GM18858 (cell line): ENCODE data around the gene LRRC1.
A peak's percentile ranks its signal among the peaks of the same experiment; 100 is the strongest.

ENCODE experiments used
- ATAC-seq: cut with Tn5 transposase; IDR thresholded peaks from one replicate; pipeline ENCODE4 v1.9.1; 2021; ENCODE audit not compliant: unreplicated experiment

LRRC1 gene

DNA sequence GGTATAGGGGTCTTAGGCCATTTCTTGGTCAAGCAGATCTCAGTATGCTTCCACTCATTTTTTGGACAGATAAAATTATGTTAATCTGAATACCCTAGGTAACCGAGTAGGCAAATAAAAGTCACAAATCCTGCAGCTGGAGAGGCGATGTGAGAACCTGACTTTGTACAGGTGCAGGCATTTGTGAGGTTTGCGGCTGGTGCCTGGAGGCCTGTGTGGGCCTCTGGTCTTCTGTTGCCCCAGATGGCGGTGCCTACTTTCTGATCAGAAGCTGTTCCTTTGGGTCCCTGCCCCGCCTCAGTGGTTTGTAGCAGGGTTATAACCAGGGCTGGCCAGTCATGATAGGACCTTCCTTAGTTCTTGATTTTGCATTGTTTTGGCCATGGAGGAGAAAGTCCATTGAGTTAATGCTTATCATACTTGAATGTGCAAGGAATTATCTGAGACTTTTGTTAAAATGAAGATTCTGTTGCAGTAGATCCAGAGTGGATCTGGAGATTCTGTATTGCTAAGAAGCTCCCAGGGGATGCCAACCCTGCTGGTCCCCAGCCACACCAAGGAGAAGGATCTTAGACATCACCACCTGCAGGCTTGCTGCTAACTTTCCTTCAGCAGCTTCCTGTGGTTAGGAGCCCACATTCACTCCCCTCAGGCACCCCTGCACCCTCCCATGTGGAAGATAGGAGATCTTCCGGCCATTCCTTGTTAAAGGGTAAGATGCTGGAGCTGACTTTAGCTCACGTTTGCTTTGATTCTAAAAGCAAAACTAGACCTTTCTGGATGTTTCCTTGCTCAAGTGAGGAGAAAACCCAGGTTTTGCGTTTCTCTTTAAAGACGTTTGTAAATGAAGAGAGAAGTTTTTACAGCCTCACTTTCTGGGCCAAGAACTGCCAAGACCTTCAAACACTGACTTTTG lies 50.7 kb downstream of the LRRC1 start:
- no peak for ATAC-seq

GRCh38 chr6:53846250-53846649 lies 51.4 kb downstream of the LRRC1 start:
- ATAC-seq, result no peak

- ATAC-seq, result no peak
Observed at GRCh38 chr6:53847796-53848314, 53.0 kb downstream of the LRRC1 start.

- ATAC-seq, result no peak
Observed at GRCh38 chr6:53850527-53850926, 55.7 kb downstream of the LRRC1 start.

- ATAC-seq, result no peak
Observed at GRCh38 chr6:53851561-53851960, 56.8 kb downstream of the LRRC1 start.

DNA sequence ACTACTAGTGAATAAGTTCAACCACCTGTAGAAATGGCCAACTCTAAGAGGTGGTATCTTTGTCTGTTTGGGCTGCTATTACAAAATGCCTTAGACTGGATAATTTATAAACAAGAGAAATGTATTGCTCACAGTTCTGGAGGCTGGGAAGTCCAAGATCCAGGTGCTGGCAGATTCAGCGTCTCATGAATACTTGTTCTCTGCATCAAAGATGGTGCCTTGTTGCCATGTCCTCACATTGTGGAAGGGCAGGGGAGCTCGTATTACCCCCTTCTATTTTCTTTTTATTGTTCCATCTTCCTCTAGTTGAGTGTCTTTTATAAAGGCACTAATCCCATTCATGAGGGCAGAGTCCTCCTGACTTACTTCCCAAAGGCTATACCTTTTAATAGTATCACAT lies 58.0 kb downstream of the LRRC1 start:
- no peak for ATAC-seq

GRCh38 chr6:53854843-53855567 lies 60.2 kb downstream of the LRRC1 start:
- peak; percentile 87 for ATAC-seq

- no peak for ATAC-seq
Observed at GRCh38 chr6:53855940-53856339, 61.1 kb downstream of the LRRC1 start.

DNA sequence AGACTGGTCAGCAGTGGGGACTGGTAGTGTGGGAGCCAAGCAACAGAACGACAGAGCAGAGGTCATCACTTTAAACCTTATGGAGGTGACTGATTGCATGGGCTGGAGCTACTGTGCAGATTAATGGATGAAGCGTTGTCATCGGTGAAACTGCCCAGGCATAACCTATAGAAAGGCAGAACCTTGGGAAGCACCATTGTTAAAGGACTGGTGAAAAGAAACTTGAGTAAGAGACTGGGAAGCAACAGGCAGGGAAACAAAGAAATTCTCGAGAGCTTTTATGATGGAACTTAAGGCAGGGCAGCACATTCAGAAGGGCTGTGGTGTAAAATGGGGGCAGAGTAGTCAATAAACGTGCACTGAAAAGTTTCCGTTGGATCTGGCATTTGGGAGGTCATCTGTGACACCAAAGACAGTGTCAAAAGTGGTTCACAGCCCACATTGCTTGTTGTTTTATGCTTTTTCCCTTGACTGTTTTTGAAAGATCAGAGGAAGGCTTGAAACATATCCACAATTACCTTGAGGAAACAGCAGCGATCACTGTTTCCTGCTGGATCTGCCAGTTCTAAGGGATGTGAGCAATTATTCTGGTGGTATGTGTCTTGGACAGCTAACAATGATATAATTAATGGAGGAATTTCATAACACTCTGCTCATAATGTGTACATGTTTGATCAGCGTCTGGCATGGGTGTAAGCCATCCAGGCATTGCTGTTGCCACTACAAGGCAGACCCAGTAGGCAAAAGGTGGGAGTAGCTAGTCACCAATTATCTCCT lies 62.7 kb downstream of the LRRC1 start:
- no peak for ATAC-seq

- ATAC-seq, result no peak
Observed at GRCh38 chr6:53858196-53858595, 63.4 kb downstream of the LRRC1 start.

DNA sequence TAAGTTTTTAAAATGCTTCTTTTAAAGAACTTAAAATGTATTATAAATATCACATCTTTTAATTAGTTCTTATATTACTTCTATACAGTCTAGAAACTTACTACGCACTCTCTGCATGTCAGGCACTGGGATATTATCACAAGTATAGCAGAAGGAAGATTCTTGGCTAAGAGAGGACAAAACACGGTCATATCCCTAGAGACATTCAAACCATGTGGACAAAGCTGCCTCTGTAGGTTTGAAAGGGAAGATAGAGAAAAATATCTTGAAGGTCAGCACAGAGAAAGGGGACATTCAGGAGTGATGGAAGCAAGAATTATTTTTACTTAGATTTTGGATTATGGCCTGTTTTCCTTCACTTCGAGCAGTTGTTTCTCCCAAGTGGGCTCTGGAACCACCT lies 64.1 kb downstream of the LRRC1 start:
- ATAC-seq, result no peak

GRCh38 chr6:53860511-53860910 lies 65.7 kb downstream of the LRRC1 start:
- ATAC-seq, result no peak

DNA sequence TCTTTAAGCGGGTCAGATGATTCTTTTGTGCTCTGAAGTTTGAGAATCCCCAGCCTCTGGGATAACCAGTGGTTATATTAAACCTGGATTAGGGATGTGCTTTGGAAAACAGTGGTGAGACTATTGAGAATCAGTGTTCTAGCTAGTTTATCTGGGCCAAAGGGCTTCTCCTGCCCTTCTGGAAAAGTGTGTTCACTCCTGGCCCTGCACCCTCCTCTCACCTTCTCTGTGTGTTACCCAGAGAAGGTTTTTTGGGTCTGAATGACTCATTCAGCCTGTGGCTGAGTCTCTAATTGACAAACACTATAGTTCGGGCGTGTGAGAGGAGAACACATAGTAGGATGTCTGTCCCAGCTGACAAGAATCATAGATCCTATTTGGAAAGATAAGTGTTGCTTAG lies 66.7 kb downstream of the LRRC1 start:
- no peak for ATAC-seq

DNA sequence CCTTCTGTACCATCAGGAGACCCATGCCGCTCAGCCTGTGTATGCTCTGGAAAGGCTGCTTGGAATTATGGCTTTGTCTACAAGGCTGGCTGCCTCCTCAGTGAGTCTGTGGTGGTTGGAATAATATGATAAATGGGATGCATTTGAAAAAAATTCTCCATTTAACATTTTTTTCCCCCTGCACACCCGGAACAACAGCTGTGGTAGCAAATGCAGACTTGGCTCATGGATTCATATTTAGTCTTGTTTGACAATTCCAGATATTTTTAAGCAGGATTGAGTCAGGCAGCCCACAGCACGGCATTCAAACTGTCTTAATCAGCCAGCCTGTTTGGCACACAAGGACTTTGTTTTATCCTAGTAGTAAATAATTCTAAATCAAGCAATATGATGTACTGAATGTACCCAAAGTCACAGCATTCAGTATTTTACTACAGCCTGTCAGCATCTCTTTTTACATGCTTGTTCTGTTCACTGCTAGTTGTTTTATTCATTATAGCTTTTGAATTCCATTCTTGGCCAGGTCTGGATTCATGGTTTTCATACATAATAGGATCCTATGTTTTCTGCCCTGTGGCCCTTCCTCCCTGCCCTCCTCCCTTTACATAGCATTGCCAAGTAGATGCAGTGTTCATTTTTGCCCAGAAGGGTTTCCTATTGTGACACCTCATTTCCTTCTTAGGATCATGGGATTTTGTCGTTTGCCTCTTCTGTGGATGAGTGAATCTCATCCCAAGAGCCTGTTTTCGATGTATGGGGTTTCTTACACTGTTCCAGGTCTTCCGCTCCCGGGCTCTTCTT lies 68.1 kb downstream of the LRRC1 start:
- no peak for ATAC-seq

- no peak for ATAC-seq
Observed at GRCh38 chr6:53864781-53865180, 70.0 kb downstream of the LRRC1 start.

DNA sequence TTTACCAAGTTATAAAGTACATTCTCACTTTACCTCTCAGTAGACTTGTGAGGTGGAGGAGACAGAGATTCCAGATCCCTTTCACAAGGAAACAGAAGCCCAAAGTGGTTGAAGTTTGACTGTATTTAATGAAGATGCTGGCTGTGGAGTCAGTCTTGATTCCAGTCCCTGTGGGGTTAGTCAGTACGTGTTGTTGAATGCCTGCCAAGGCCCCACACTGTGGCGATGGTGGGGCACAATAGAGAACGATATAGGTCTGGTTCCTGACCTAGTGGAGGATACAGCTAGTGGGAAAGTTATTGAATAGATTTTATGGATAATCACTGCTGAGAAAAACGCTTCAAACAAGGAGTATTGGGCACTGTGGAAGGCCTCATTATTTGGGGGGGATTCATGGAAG lies 71.4 kb downstream of the LRRC1 start:
- no peak for ATAC-seq

DNA sequence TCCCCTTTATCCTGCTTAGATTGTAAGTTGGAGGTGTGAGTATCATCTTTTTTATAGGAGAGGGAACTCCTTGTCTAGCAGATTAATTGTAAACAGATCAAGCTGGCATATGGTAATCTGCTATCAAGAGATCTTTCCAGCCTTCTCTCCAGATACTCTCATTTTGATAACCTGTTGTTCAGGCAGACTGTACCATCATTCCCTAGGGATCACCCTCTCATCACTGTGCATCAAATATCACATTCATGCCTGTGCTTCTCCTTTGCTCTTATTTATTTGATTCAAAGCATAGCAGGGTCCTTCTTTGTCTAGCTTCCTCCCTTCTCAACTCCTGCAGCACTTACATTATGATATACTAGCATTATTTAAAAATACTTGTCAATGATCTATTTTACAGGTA lies 73.8 kb downstream of the LRRC1 start:
- no peak for ATAC-seq

DNA sequence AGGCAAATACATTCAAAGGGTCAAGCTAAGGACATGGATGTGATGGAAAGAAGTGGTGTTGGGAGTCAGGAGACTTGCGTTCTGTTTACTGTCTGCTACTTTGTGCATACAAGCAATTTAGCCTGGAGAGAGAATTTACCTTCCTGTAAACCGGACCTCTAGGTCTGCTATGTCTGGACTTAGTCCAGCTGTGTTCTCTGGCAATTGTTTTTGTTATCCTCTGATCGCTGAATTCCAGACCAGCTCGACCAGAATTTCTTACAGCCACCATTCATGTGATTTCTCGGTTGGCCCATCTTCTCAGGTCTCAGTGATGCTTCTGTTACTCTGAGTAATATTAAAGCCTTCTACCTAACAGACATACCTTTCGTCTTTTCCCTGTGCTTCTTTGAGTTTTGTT lies 75.2 kb downstream of the LRRC1 start:
- no peak for ATAC-seq

GRCh38 chr6:53873922-53874321 lies 79.1 kb downstream of the LRRC1 start:
- ATAC-seq, result no peak

DNA sequence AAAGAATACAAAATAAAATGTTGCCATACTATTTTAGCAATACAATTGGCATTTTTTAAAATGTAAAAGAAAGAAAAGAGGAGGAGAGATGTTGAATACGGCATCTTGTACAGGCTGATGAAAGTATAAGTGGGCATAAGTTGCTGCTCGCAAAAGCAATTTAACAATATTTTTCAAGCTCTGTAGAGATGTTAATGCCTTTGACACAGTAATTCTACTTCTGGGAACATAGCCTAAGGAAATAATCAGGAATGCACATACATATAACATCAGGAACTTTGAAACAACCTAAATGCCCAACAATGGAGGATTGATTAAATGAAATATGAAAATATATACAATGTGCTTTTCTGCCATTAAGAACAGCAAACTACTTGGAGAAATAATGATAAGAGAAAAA lies 80.2 kb downstream of the LRRC1 start:
- ATAC-seq, result no peak

GRCh38 chr6:53877151-53877550 lies 82.3 kb downstream of the LRRC1 start:
- no peak for ATAC-seq
